Measurements from ENCODE around the gene SALL3.
"Not testable (repeated sequence)": the region's sequence is repeated elsewhere in the genome, so short reads cannot be mapped to it uniquely, and the experiment has no call there.

Gene SALL3

DNA sequence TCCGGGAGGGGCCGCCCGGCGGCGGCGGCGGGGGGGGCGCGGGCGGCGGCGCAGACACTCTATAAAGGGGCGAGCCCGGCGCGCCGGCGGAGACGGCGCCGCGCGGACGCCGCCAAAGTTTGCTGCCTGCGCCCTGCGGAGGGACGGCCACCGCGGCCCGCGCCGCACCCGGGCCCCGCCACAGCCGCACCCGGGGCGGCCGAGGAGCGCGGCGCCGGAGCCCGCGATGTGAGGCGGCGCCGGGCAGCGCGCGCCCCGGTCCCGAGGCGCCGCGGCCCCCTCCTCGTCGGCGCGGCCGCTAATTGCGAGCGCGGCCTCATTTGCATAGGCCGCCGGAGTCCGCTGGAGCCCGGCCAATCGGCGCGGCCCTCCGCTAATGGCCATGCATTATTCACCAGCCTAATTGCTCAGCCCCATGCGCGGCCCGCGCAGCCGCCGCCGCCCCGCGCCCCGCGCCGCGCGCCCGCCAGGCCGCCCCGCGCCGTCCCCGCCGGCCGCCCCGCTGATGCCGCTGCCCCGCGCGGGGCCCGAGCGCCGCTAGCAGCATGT, at the start of gene SALL3:
TSS of gene SALL3 (plus strand) at position 89 of the 549 bp plus-strand sequence. CDS start at position 546, 457 bp downstream.
- Histone ChIP-seq H3K4me3 (ENCODE audit: low read length) (no peak within 1 kb of the TSS), H3K27ac (ENCODE audit: low read depth, low read length) (no peak within 1 kb of the TSS), H3K27me3 (ENCODE audit: control insufficient read depth, insufficient read depth, low read length) (peaks cover 15% of the 10 kb centered on the region), H3K36me3 (ENCODE audit: control insufficient read depth, insufficient read depth, low read length) (no peaks in the 10 kb centered on the region), H3K4me1 (ENCODE audit: control insufficient read depth, insufficient read depth, low read length) (no peaks in the 10 kb centered on the region), H3K9ac (ENCODE audit: low read length) (no peak within 1 kb of the TSS)

DNA sequence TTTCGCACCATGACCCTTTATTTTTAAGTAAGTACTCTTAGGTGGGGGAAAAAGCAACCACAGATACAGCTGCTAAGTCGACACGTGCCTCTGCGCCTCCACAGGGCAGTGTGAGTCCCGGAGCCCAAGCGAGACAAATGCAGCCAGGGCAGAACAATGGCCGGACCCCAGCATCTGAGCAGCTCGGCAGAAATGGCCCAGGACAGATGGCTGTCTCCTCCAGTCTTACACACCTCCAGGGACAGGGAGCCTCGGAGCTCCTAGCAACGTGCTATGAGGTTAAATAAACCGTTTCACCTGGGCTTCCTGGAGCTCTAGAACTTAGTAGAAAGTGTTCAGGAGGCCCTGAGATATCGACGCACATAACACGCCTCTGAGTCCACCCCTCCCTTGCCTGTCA, 47.3 kb upstream of the SALL3 start:
- Histone ChIP-seq H3K4me1 (ENCODE audit: control insufficient read depth, insufficient read depth, low read length) (no peaks in the 10 kb centered on the region), H3K27me3 (ENCODE audit: control insufficient read depth, insufficient read depth, low read length) (no peaks in the 10 kb centered on the region), H3K4me3 (ENCODE audit: low read length) (no peak overlapping the region), H3K36me3 (ENCODE audit: control insufficient read depth, insufficient read depth, low read length) (no peaks in the 10 kb centered on the region), H3K9ac (ENCODE audit: low read length) (no peak overlapping the region), H3K27ac (ENCODE audit: low read depth, low read length) (no peak overlapping the region)

DNA sequence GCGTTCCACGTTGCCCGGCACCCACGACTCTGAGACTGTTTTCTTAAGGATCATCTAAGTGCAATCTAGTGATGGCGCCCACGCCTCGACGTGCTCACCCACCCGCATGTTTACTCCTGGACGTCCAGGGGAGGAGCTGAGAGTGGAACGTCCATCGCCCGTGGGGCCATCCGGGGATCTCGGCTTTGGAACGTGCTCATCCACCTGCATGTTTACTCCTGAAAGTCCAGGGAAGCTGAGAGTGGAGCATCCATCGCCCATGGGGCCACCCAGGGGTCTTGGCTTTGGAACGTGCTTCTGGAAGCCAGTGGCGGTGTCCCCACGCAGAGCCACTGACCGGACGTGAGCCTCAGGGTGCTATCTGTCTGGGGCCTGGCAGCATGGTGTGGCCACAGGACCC, 45.6 kb upstream of the SALL3 start:
- no peaks in the 10 kb centered on the region for H3K4me1 ChIP-seq (ENCODE audit: control insufficient read depth, insufficient read depth, low read length)
- no peaks in the 10 kb centered on the region for H3K27me3 ChIP-seq (ENCODE audit: control insufficient read depth, insufficient read depth, low read length)

DNA sequence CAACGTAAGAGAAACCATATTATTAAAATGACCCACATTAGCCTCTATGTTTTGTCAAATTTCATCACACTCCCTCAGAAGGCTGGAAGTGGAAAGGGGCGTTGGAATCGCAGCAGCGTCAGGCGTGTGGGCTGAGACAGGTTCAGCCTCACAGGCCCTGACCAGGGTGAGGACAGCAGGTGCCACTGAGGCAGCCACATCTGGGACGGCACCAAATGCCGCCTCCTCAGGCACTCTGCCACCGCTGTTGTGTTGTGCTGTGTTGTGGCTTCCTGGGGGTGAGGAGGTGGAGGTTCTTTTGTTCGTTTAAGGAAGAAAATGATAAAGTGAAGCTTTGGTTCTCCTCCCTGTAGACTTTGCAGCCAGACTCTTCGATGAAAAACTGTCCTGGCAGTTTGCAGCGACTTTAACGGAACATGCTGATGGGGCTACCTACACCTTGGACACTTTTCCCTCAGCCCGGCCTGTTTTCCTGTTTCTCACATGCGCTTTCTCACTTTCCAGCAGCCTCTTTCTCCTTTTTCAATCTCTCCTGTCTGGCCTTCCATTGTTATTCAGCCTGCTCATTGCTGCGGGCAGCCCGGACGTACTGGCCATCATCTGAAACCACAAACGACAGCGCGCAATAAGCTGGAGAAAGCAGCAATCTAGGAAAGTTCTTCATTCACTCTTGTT, 44.9 kb upstream of the SALL3 start:
- Histone ChIP-seq H3K9ac (ENCODE audit: low read length) (no peak overlapping the region), H3K27me3 (ENCODE audit: control insufficient read depth, insufficient read depth, low read length) (no peaks in the 10 kb centered on the region), H3K27ac (ENCODE audit: low read depth, low read length) (no peak overlapping the region), H3K4me1 (ENCODE audit: control insufficient read depth, insufficient read depth, low read length) (no peaks in the 10 kb centered on the region), H3K36me3 (ENCODE audit: control insufficient read depth, insufficient read depth, low read length) (no peaks in the 10 kb centered on the region), H3K4me3 (ENCODE audit: low read length) (no peak overlapping the region)

More for the DNA sequence above, 45.6 kb upstream of the SALL3 start:
- H3K27ac ChIP-seq (ENCODE audit: low read depth, low read length) = no peak overlapping the region
- no peak overlapping the region for H3K4me3 ChIP-seq (ENCODE audit: low read length)
- no peak overlapping the region for H3K9ac ChIP-seq (ENCODE audit: low read length)
- H3K36me3 ChIP-seq (ENCODE audit: control insufficient read depth, insufficient read depth, low read length) = no peaks in the 10 kb centered on the region

DNA sequence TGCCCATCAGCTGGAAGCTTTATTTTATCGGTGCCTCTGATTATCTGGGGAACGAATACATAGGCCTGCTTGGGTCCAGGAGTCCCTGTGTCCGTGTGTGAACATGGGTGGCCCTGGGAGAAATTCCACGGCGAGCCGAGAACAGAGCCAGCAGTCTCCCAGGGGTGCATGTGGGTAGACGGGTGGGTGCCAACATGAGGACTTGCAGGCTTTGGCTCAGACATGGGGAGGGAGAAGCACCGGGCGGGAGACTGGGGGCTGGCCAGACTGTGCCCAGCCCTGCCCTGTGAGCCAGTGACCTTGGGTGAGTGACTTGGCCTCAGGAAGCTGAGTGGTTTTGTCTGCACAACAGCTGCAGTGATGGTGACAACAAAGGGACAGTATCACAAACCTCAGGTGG, 44.2 kb upstream of the SALL3 start:
- H3K4me1 ChIP-seq (ENCODE audit: control insufficient read depth, insufficient read depth, low read length) = no peaks in the 10 kb centered on the region
- H3K36me3 ChIP-seq (ENCODE audit: control insufficient read depth, insufficient read depth, low read length) = no peaks in the 10 kb centered on the region
- no peak overlapping the region for H3K27ac ChIP-seq (ENCODE audit: low read depth, low read length)
- H3K27me3 ChIP-seq (ENCODE audit: control insufficient read depth, insufficient read depth, low read length) = no peaks in the 10 kb centered on the region
- no peak overlapping the region for H3K4me3 ChIP-seq (ENCODE audit: low read length)
- no peak overlapping the region for H3K9ac ChIP-seq (ENCODE audit: low read length)

DNA sequence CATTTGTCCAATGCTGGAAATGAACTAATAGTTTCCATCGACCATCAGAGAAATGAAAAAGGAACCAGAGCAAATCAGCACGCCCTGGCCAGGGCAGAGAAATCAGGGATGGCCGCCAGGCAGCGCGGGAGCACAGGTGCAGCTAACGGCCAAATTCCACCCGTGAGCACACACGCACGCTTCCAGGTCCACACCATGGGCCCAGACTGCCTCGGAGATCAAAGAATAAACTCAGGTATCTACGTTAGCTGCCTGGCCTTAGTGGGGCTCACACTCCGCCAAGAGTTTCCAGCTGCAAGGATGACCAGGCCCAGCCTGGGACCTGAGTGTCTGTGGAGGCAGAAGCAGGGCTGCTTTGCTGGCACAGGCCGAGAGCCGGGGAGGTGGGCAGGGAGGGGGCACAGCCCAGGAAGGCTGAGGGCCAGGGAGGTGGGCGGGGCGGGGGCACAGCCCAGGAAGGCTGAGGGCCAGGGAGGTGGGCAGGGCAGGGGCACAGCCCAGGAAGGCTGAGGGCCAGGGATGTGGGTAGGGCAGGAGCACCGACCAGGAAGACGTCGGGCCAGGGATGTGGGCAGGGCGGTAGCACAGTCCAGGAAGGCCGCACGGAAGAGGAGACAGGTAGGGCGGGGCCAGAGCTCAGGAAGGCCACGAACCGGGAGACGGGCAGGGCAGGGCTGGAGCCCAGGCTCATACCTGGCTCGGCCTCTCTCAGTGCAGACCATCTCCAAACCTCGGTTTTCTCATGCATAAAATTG, 43.2 kb upstream of the SALL3 start:
- Histone ChIP-seq H3K4me1 (ENCODE audit: control insufficient read depth, insufficient read depth, low read length) (no peaks in the 10 kb centered on the region), H3K27ac (ENCODE audit: low read depth, low read length) (no peak overlapping the region), H3K27me3 (ENCODE audit: control insufficient read depth, insufficient read depth, low read length) (no peaks in the 10 kb centered on the region), H3K36me3 (ENCODE audit: control insufficient read depth, insufficient read depth, low read length) (no peaks in the 10 kb centered on the region), H3K4me3 (ENCODE audit: low read length) (no peak overlapping the region), H3K9ac (ENCODE audit: low read length) (no peak overlapping the region)

DNA sequence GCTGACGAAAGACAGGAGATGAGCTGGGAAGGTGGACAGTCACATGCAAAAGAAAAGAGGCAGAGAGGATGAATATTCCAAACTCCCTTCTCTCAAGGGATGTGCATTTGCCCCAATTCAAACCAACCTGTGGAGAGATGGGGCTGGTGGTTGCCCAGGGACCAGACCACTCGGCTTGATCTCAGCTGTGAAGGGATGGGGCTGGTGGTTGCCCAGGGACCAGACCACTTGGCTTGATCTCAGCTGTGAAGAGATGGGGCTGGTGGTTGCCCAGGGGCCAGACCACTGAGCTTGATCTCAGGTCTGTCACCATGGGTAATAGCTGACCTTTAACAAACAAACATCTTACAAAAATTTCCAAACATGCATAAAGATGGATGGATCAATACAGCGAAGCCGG, 42.5 kb upstream of the SALL3 start:
- Histone ChIP-seq H3K4me1 (ENCODE audit: control insufficient read depth, insufficient read depth, low read length) (no peaks in the 10 kb centered on the region), H3K9ac (ENCODE audit: low read length) (no peak overlapping the region), H3K36me3 (ENCODE audit: control insufficient read depth, insufficient read depth, low read length) (no peaks in the 10 kb centered on the region), H3K4me3 (ENCODE audit: low read length) (no peak overlapping the region), H3K27me3 (ENCODE audit: control insufficient read depth, insufficient read depth, low read length) (no peaks in the 10 kb centered on the region), H3K27ac (ENCODE audit: low read depth, low read length) (no peak overlapping the region)

DNA sequence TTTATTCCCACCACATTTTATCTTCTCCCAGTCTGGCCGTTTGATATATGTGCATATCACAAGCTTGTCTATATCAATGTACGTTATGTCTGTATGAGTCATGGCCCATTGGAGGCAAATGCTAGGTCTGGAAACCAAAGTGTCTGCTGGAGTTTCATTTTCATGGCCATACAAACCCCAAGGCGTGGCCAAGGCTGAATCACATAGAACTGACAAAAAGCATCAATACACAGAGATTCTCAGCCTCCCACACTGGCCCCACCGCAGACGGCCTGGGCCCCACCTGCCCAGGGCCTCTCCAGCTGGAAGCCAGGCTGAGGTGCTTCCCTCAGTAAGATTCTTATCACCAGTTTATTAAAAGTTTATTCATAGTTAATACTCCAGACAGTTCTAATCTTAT, 40.5 kb upstream of the SALL3 start:
- no peak overlapping the region for H3K4me3 ChIP-seq (ENCODE audit: low read length)
- H3K36me3 ChIP-seq (ENCODE audit: control insufficient read depth, insufficient read depth, low read length) = no peaks in the 10 kb centered on the region
- no peaks in the 10 kb centered on the region for H3K4me1 ChIP-seq (ENCODE audit: control insufficient read depth, insufficient read depth, low read length)
- H3K9ac ChIP-seq (ENCODE audit: low read length) = no peak overlapping the region
- no peak overlapping the region for H3K27ac ChIP-seq (ENCODE audit: low read depth, low read length)
- H3K27me3 ChIP-seq (ENCODE audit: control insufficient read depth, insufficient read depth, low read length) = no peaks in the 10 kb centered on the region

DNA sequence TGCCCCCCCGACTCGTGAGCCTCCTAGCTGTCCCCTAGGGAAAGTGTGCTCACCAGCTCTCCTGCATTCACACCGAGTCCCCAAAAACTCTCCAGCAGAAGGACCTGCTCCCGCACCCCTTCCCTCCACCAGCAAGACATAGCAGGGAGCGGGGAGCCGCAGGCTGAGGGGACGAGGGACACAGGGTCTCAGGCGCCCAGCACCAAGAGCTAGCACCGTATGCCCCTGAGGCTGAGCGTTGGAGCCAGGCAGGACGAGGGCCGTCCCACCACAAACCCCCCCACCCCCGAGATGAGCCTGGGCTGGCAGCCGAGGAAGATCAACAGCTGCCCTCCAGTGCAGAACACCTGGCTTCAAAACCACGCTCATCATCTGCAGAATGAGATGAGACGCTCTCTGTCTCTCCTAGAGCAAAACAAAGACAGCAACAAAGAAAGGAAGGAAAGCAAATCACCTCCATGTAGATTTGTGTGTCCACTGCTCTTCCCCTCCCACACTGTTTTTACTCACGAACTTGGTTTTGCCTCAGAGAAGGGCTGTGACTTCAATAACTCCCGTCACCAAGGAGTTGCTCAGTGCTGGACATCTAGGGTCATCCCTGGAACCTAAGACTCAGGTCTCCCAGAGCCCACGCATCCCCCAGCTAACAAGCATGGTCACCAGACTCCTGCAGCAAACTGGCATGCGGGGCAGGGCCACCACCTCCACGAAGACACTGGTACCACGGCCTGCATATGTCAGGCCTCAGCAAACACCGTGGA, 39.7 kb upstream of the SALL3 start:
- H3K27ac ChIP-seq (ENCODE audit: low read depth, low read length) = no peak overlapping the region
- no peaks in the 10 kb centered on the region for H3K4me1 ChIP-seq (ENCODE audit: control insufficient read depth, insufficient read depth, low read length)
- H3K9ac ChIP-seq (ENCODE audit: low read length) = no peak overlapping the region
- H3K36me3 ChIP-seq (ENCODE audit: control insufficient read depth, insufficient read depth, low read length) = no peaks in the 10 kb centered on the region
- no peaks in the 10 kb centered on the region for H3K27me3 ChIP-seq (ENCODE audit: control insufficient read depth, insufficient read depth, low read length)
- no peak overlapping the region for H3K4me3 ChIP-seq (ENCODE audit: low read length)

DNA sequence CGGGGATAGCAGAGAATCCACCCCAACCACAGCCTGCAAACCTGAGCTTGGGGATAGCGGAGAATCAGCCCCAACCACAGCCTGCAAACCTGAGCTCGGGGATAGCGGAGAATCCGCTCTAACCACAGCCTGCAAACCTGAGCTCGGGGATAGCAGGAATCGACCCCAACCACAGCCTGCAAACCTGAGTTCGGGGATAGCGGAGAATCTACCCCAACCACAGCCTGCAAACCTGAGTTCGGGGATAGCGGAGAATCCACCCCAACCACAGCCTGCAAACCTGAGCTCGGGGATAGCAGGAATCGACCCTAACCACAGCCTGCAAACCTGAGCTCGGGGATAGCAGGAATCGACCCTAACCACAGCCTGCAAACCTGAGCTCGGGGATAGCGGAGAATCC, 37.4 kb upstream of the SALL3 start:
- not testable (repeated sequence) for H3K4me1 ChIP-seq (ENCODE audit: control insufficient read depth, insufficient read depth, low read length); H3K9ac ChIP-seq (ENCODE audit: low read length); H3K27ac ChIP-seq (ENCODE audit: low read depth, low read length); H3K27me3 ChIP-seq (ENCODE audit: control insufficient read depth, insufficient read depth, low read length); H3K4me3 ChIP-seq (ENCODE audit: low read length); H3K36me3 ChIP-seq (ENCODE audit: control insufficient read depth, insufficient read depth, low read length)

DNA sequence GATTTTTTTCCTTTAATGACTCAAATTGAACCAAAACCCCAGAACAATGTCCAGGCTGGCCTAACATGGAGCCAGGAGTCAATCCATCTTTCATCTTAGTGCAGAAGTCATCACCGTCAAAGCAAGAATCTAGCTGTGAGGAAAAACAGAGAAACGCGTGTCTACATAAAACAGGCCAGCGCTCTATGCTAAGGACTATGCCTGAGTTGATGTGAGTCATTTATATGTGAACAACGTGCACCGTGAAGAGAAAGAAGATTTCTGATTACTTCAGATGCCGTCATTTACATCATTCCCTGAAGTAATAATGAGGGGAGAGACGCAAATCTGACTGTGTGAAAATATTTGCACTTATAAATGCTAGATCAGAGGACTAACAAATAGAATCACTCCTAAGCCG, 34.0 kb upstream of the SALL3 start:
- Histone ChIP-seq H3K27ac (ENCODE audit: low read depth, low read length) (no peak overlapping the region), H3K36me3 (ENCODE audit: control insufficient read depth, insufficient read depth, low read length) (no peaks in the 10 kb centered on the region), H3K4me3 (ENCODE audit: low read length) (no peak overlapping the region), H3K27me3 (ENCODE audit: control insufficient read depth, insufficient read depth, low read length) (no peaks in the 10 kb centered on the region), H3K9ac (ENCODE audit: low read length) (no peak overlapping the region), H3K4me1 (ENCODE audit: control insufficient read depth, insufficient read depth, low read length) (no peaks in the 10 kb centered on the region)

DNA sequence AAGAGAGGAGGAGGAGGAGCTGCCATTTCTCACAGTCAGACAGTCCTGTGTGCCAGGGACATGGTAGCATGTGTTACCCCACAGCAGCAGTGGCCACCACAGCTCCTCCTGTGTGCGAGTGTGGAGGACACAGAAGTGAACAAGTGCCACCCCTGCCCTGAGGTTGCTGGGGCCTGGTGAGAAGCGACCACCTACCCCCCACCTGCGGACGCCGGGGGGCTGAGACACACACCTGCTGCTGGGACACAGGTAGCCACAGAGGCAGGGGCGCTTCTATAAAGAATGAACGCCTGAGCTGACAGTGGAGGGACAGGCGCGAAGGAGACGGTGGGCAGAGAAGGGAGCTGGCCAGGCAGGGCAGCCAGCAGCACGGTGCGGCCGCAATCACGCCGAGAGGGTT, 32.3 kb upstream of the SALL3 start:
- Histone ChIP-seq H3K4me1 (ENCODE audit: control insufficient read depth, insufficient read depth, low read length) (no peaks in the 10 kb centered on the region), H3K27me3 (ENCODE audit: control insufficient read depth, insufficient read depth, low read length) (no peaks in the 10 kb centered on the region), H3K27ac (ENCODE audit: low read depth, low read length) (no peak overlapping the region), H3K36me3 (ENCODE audit: control insufficient read depth, insufficient read depth, low read length) (no peaks in the 10 kb centered on the region), H3K9ac (ENCODE audit: low read length) (no peak overlapping the region), H3K4me3 (ENCODE audit: low read length) (no peak overlapping the region)
